ENCODE measurements around the gene POLR2I.
"Not testable (repeated sequence)": the region's sequence is repeated elsewhere in the genome, so short reads cannot be mapped to it uniquely, and the experiment has no call there.

The POLR2I gene

GRCh38 chr19:36073121-36073876 lies 41.4 kb downstream of the POLR2I start:
- Histone ChIP-seq H3K4me3 (ENCODE audit: low read depth in 1 of 2, low read length in 2 of 2) (no peak overlapping the region), H3K27me3 (ENCODE audit: low read depth, low read length) (no peaks in the 10 kb centered on the region), H3K4me1 (ENCODE audit: control insufficient read depth in 1 of 2, insufficient read depth in 2 of 2, low read length in 2 of 2) (no peaks in the 10 kb centered on the region), H3K36me3 (ENCODE audit: control insufficient read depth in 1 of 2, insufficient read depth in 2 of 2, low read length in 2 of 2) (no peaks in the 10 kb centered on the region), H3K9me3 (ENCODE audit: control insufficient read depth in 1 of 2, low read length in 2 of 2) (no peaks in the 10 kb centered on the region), H3K27ac (ENCODE audit: low read length) (no peak overlapping the region)

- no peaks in the 10 kb centered on the region for H3K27me3 ChIP-seq (ENCODE audit: low read depth, low read length)
- no peaks in the 10 kb centered on the region for H3K9me3 ChIP-seq (ENCODE audit: control insufficient read depth in 1 of 2, low read length in 2 of 2)
- H3K27ac ChIP-seq (ENCODE audit: low read length) = no peak overlapping the region
- H3K4me1 ChIP-seq (ENCODE audit: control insufficient read depth in 1 of 2, insufficient read depth in 2 of 2, low read length in 2 of 2) = no peaks in the 10 kb centered on the region
- H3K4me3 ChIP-seq (ENCODE audit: low read depth in 1 of 2, low read length in 2 of 2) = no peak overlapping the region
- H3K36me3 ChIP-seq (ENCODE audit: control insufficient read depth in 1 of 2, insufficient read depth in 2 of 2, low read length in 2 of 2) = no peaks in the 10 kb centered on the region
These were observed 42.6 kb downstream of the POLR2I start for GRCh38 chr19:36072081-36072480.

GRCh38 chr19:36068810-36069499 lies 45.7 kb downstream of the POLR2I start:
- H3K27ac ChIP-seq (ENCODE audit: low read length); H3K36me3 ChIP-seq (ENCODE audit: control insufficient read depth in 1 of 2, insufficient read depth in 2 of 2, low read length in 2 of 2); H3K4me1 ChIP-seq (ENCODE audit: control insufficient read depth in 1 of 2, insufficient read depth in 2 of 2, low read length in 2 of 2); H3K9me3 ChIP-seq (ENCODE audit: control insufficient read depth in 1 of 2, low read length in 2 of 2); H3K4me3 ChIP-seq (ENCODE audit: low read depth in 1 of 2, low read length in 2 of 2); H3K27me3 ChIP-seq (ENCODE audit: low read depth, low read length): not testable (repeated sequence)

GRCh38 chr19:36067681-36068080 lies 47.0 kb downstream of the POLR2I start:
- Histone ChIP-seq H3K27ac (ENCODE audit: low read length) (no peak overlapping the region), H3K36me3 (ENCODE audit: control insufficient read depth in 1 of 2, insufficient read depth in 2 of 2, low read length in 2 of 2) (no peaks in the 10 kb centered on the region), H3K4me1 (ENCODE audit: control insufficient read depth in 1 of 2, insufficient read depth in 2 of 2, low read length in 2 of 2) (no peaks in the 10 kb centered on the region), H3K4me3 (ENCODE audit: low read depth in 1 of 2, low read length in 2 of 2) (no peak overlapping the region), H3K27me3 (ENCODE audit: low read depth, low read length) (no peaks in the 10 kb centered on the region), H3K9me3 (ENCODE audit: control insufficient read depth in 1 of 2, low read length in 2 of 2) (no peaks in the 10 kb centered on the region)

- Histone ChIP-seq H3K27me3 (ENCODE audit: low read depth, low read length) (no peaks in the 10 kb centered on the region), H3K4me1 (ENCODE audit: control insufficient read depth in 1 of 2, insufficient read depth in 2 of 2, low read length in 2 of 2) (no peaks in the 10 kb centered on the region), H3K9me3 (ENCODE audit: control insufficient read depth in 1 of 2, low read length in 2 of 2) (no peaks in the 10 kb centered on the region), H3K27ac (ENCODE audit: low read length) (no peak overlapping the region), H3K4me3 (ENCODE audit: low read depth in 1 of 2, low read length in 2 of 2) (no peak overlapping the region), H3K36me3 (ENCODE audit: control insufficient read depth in 1 of 2, insufficient read depth in 2 of 2, low read length in 2 of 2) (no peaks in the 10 kb centered on the region)
These were observed 49.8 kb downstream of the POLR2I start for GRCh38 chr19:36064826-36065225.

Measured in muscle layer of duodenum (tissue), 2 donors.